ENCODE results near the gene MFSD2A. TPM values are rescaled to one million over a fixed set of nuclear protein-coding genes. Genes with fewer than 3 reads are reported as not detected.

Gene MFSD2A
- total and polyA plus RNA-seq, 9 of the 15 experiments (the other 6 are each of a cell fraction or from before 2014, with no cell fraction given) = 0.06 to 0.40 (median 0.15) TPM; not detected in 4

DNA sequence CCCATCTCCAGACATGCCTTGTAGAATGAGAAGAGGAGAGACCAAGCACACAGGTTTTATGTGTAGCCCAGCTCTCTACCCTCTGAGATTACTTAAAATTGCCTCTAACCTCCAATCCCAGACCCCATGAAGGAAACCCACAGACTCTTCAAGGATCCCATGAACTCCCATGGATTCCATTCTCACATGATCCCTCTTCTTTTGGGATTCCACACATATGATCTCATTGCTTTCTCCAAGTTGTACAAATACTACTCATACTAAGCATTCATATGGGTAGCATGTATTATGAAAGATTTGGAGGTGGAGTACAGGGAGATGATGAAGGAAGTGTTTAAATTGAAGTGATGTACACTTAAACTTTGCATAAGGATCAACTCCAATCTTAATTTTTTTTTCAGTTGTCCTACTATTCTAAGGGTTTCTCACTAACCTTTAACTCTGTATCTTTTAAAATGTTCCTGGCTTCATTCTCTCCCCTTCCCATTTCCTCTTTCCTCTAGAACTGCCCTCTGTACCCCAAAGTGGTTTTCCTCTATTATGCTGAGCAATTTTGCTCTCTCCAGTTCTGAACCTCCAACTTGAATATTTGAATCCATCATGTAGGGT lies 41.6 kb downstream of the MFSD2A start:
- in situ Hi-C loops (cut with MboI) = no loop called here
- no peak overlapping the region for H3K4me3 ChIP-seq
- no peak overlapping the region for H3K4me2 ChIP-seq (ENCODE audit: insufficient read depth, low read length)
- CTCF ChIA-PET (ENCODE audit: low intra/inter-chr PET ratio) = no interaction called here
- no peaks in the 10 kb centered on the region; the same call in 1 of the 2 replicates for H3K9me3 ChIP-seq (replicated peaks; ENCODE audit: control insufficient read depth, insufficient read depth, low read depth, low read length)
- intact Hi-C loops (cut with micrococcal nuclease) = no loop called here
- H3K9ac ChIP-seq (ENCODE audit: insufficient read depth in 1 of 2, low read depth in 2 of 2, low read length in 2 of 2) = no peak overlapping the region
- no peak for TF ChIP-seq ZNF121 (CRISPR knock-in tag; conservative IDR thresholded peaks at IDR 0.05)
- TF ChIP-seq PRDM10 (IDR thresholded peaks at IDR 0.05; ENCODE audit: partially characterized antibody) = peak; percentile 64
- ATAC-seq (no peak), FAIRE-seq (no peak), DNase-seq (ENCODE audit: extremely low read depth in 1 of 4, low spot score in 3 of 4) (no peak)
- no peaks in the 10 kb centered on the region for H4K20me1 ChIP-seq (replicated peaks; ENCODE audit: control insufficient read depth, insufficient read depth, low read length)
- H3K4me1 ChIP-seq (replicated peaks in 1 of 2; ENCODE audit: control insufficient read depth in 2 of 2, insufficient read depth in 2 of 2, low read length in 2 of 2) = no peaks in the 10 kb centered on the region
- H3K9me1 ChIP-seq (ENCODE audit: control insufficient read depth, insufficient read depth, low read length) = no peaks in the 10 kb centered on the region
- POLR2A ChIA-PET = interaction anchor here (0.6 kb wide), 1 partner anchor 22 kb away, joined by 3 read pairs; no protein-coding TSS in a partner anchor
- no TSS peak for BruUV-seq (replicated peaks)
- no peak overlapping the region for H3K27ac ChIP-seq (ENCODE audit: extremely low read depth, low read depth, low read length)
- no peak overlapping the region for H2AFZ ChIP-seq (ENCODE audit: low read depth, low read length)
- peaks cover 0 to 6% of the 10 kb centered on the region in 2 experiments; a peak in 3 of 5 replicates for H3K27me3 ChIP-seq (ENCODE audit: control insufficient read depth in 2 of 2, insufficient read depth in 2 of 2, low read length in 2 of 2)
- no peaks in the 10 kb centered on the region for H3K79me2 ChIP-seq (ENCODE audit: control insufficient read depth, insufficient read depth, low read length)
- no peaks in the 10 kb centered on the region for H3K36me3 ChIP-seq (ENCODE audit: control insufficient read depth, insufficient read depth, low read length)

Data from K562 (cell line).